Endodermal cell (in vitro differentiated cells): ENCODE measurements around the gene TACC2. TPM values are rescaled to one million over a fixed set of nuclear protein-coding genes. Genes with fewer than 3 reads are reported as not detected.

ENCODE experiments used
- DNase-seq: peaks from one replicate; pipeline ENCODE4 v3.0.0-alpha.2; 2017
- H3K27ac ChIP-seq: 2 replicates; pipeline ENCODE4 v1.5.1; 2013; ENCODE audit warnings: mild to moderate bottlenecking, low read depth, low read length, moderate library complexity
- H3K27me3 ChIP-seq: 2 replicates; pipeline ENCODE4 v1.6.1; 2013; ENCODE audit warnings: mild to moderate bottlenecking, low read length, moderate library complexity; ENCODE audit not compliant: insufficient read depth, control insufficient read depth, poor library complexity, severe bottlenecking
- H3K36me3 ChIP-seq: 2 replicates; pipeline ENCODE4 v1.7.0; 2013; ENCODE audit warnings: mild to moderate bottlenecking, low read length, moderate library complexity; ENCODE audit not compliant: control insufficient read depth, insufficient read depth
- H3K4me1 ChIP-seq: one replicate; pipeline ENCODE4 v1.7.0; 2013; ENCODE audit warnings: low read length; ENCODE audit not compliant: control insufficient read depth, insufficient read depth
- H3K4me3 ChIP-seq: 2 replicates; pipeline ENCODE4 v1.5.1; 2013; ENCODE audit warnings: mild to moderate bottlenecking, low read length, moderate library complexity
- H3K9ac ChIP-seq: 2 replicates; pipeline ENCODE4 v1.6.1; 2013; ENCODE audit warnings: mild to moderate bottlenecking, low read length, moderate library complexity; ENCODE audit not compliant: poor library complexity, severe bottlenecking; ENCODE audit errors: extremely low read depth
- H3K9me3 ChIP-seq: 2 replicates; pipeline ENCODE4 v1.6.1; 2013; ENCODE audit warnings: mild to moderate bottlenecking, low read length, moderate library complexity; ENCODE audit not compliant: control insufficient read depth
- H3K27ac Mint-ChIP-seq: 2 replicates; pipeline ENCODE4 v1.8.0; 2020; ENCODE audit warnings: mixed read lengths
- H3K27me3 Mint-ChIP-seq: 2 replicates; pipeline ENCODE4 v1.8.0; 2021; ENCODE audit warnings: mild to moderate bottlenecking, mixed read lengths; ENCODE audit not compliant: insufficient read depth
- H3K36me3 Mint-ChIP-seq: 2 replicates; pipeline ENCODE4 v1.8.0; 2020; ENCODE audit warnings: low read depth, mixed read lengths
- H3K4me1 Mint-ChIP-seq: 2 replicates; pipeline ENCODE4 v1.8.0; 2020; ENCODE audit warnings: mixed read lengths
- H3K4me3 Mint-ChIP-seq: 2 replicates; pipeline ENCODE4 v1.8.0; 2020; ENCODE audit warnings: mild to moderate bottlenecking, moderate library complexity, mixed read lengths
- H3K9me3 Mint-ChIP-seq: 2 replicates; pipeline ENCODE4 v1.8.0; 2020; ENCODE audit warnings: mild to moderate bottlenecking, mixed read lengths
- WGBS, 2 experiments: methylation state at CpG; one replicate each; pipeline versions ENCODE4 v1.1.5 to v1.1.7; 2013; ENCODE audit warnings: missing lambda C conversion rate in 2 of 2, mixed read lengths in 1 of 2; ENCODE audit not compliant: insufficient coverage in 1 of 2, insufficient read length in 1 of 2; 5-methylcytosine and 5-hydroxymethylcytosine counted together
- total RNA-seq, 2 donors: library from RNA; stranded (reverse); fragmentation: NEBNext Ultra II Directional in 1 of 2; extraction: Animal tissue kit (Norgen Biotek cat#: 25700) in 1 of 2; gene quantifications; 2 replicates in 1 of 2; 3 replicates in 1 of 2; pipeline ENCODE4 v1.2.1, GENCODE V29; 2021
- TF ChIP-seq, protein P1 (sequence below): fragments of 200-600 bp; sonication (generic); conservative IDR thresholded peaks from 2 replicates; pipeline ENCODE4 v1.5.0; 2021; ENCODE audit warnings: antibody characterized with exemption, mild to moderate bottlenecking

Gene TACC2
- total RNA-seq, 2 donors from 2014 or later: 24.5 to 34.1 TPM

- Mint-ChIP-seq H3K36me3 (no peaks in the 10 kb centered on the region), H3K27me3 (no peaks in the 10 kb centered on the region), H3K27ac (no peak overlapping the region), H3K9me3 (no peaks in the 10 kb centered on the region), H3K4me3 (no peak overlapping the region), H3K4me1 (peaks cover 15% of the 10 kb centered on the region)
- Histone ChIP-seq H3K4me3 (no peak overlapping the region), H3K9me3 (no peaks in the 10 kb centered on the region), H3K27ac (no peak overlapping the region), H3K9ac (no peak overlapping the region), H3K36me3 (no peaks in the 10 kb centered on the region), H3K4me1 (no peaks in the 10 kb centered on the region), H3K27me3 (no peaks in the 10 kb centered on the region)
- TF ChIP-seq, protein P1, sequence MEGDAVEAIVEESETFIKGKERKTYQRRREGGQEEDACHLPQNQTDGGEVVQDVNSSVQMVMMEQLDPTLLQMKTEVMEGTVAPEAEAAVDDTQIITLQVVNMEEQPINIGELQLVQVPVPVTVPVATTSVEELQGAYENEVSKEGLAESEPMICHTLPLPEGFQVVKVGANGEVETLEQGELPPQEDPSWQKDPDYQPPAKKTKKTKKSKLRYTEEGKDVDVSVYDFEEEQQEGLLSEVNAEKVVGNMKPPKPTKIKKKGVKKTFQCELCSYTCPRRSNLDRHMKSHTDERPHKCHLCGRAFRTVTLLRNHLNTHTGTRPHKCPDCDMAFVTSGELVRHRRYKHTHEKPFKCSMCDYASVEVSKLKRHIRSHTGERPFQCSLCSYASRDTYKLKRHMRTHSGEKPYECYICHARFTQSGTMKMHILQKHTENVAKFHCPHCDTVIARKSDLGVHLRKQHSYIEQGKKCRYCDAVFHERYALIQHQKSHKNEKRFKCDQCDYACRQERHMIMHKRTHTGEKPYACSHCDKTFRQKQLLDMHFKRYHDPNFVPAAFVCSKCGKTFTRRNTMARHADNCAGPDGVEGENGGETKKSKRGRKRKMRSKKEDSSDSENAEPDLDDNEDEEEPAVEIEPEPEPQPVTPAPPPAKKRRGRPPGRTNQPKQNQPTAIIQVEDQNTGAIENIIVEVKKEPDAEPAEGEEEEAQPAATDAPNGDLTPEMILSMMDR: no peak
- DNase-seq: no peak
- 90 to 96% methylated on average over 6 of the region's 6 CpGs for WGBS, 2 experiments
Observed at GRCh38 chr10:122052701-122053100, 63.7 kb downstream of the TACC2 start.

DNA sequence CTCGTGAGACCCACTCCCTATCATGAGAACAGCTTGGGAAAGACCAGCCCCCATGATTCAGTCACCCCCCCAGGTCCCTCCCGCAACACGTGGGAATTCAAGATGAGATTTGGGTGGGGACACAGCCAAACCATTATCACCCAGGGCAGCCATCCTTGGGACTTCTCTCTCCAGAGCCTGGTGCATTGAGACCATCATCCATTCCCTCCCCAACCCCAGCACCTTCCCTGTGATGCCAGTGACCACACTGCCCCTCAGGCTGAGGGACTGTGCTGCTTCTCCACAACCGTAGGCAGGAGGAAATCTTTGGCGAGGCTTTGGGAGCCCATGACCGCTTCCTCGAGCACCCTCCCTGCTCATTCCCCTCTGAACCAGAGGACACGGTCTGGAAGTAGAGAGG lies 64.4 kb downstream of the TACC2 start:
- Histone ChIP-seq H3K4me3 (no peak overlapping the region), H3K9ac (no peak overlapping the region), H3K27me3 (no peaks in the 10 kb centered on the region), H3K4me1 (no peaks in the 10 kb centered on the region), H3K9me3 (no peaks in the 10 kb centered on the region), H3K36me3 (no peaks in the 10 kb centered on the region), H3K27ac (no peak overlapping the region)
- H3K4me3 Mint-ChIP-seq: no peak overlapping the region
- no peak for DNase-seq
- no peaks in the 10 kb centered on the region for H3K36me3 Mint-ChIP-seq
- WGBS, 2 experiments: 87 to 90% methylated on average over 4 to 8 of the region's 8 CpGs
- peaks cover 15% of the 10 kb centered on the region for H3K4me1 Mint-ChIP-seq
- H3K9me3 Mint-ChIP-seq: no peaks in the 10 kb centered on the region
- TF ChIP-seq, protein P1: no peak
- no peak overlapping the region for H3K27ac Mint-ChIP-seq
- no peaks in the 10 kb centered on the region for H3K27me3 Mint-ChIP-seq

DNA sequence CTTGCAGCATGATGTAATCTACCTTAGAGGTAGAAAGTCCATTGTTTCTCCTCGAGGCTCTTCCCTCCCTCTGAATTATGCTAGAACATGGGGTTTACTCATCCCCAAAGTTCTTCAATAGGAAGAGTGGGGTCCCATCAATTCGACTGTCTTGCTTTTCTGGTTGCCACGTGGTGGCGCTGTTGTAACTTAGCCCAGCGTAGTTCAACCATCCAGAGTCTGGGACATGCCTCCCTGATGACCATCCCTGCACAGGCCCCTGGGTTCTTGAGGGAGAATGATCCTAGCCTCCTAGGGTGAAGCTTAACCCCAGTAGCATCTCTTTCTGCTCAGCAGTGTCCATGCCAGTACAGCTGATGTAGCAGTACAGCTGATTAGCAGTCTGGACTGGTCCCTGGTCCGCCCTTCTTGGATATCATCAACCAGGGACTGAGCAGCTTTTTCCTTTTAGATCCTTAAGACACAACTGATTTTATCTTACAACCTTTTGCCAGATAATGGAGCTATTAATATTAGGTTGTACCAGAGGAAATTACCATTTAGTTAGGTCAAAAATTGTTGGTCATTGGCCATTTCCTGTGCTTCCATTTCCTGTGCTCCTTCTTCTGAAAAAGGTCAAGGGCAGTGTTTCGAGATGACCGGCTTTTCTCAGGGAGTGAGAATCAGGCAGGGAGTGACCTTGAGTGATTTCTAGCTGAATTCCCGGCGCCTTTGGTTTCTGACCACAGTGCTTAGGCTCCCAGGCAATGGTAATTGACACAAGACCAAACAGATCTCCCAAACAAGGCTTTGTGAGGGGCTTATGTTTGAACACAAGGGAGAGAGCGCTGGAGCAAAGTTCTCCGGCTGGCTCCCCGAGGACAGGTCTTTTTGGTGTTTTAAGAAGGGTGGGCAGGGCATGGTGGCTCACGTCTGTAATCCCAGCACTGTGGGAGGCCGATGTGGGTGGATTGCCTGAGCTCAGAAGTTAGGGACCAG lies 65.4 kb downstream of the TACC2 start:
- Mint-ChIP-seq H3K27ac (no peak overlapping the region), H3K4me3 (no peak overlapping the region), H3K36me3 (no peaks in the 10 kb centered on the region), H3K9me3 (no peaks in the 10 kb centered on the region), H3K4me1 (peaks cover 18% of the 10 kb centered on the region), H3K27me3 (no peaks in the 10 kb centered on the region)
- Histone ChIP-seq H3K9ac (no peak overlapping the region), H3K4me1 (peaks cover under 1% of the 10 kb centered on the region), H3K9me3 (no peaks in the 10 kb centered on the region), H3K27me3 (no peaks in the 10 kb centered on the region), H3K4me3 (no peak overlapping the region), H3K27ac (no peak overlapping the region), H3K36me3 (no peaks in the 10 kb centered on the region)
- peak; percentile 87 for DNase-seq
- TF ChIP-seq, protein P1: peak; percentile 93
- 66 to 68% methylated on average over 12 to 15 of the region's 15 CpGs for WGBS, 2 experiments
